Measurements from ENCODE around the gene TRAPPC6A. TPM values are rescaled to one million over a fixed set of nuclear protein-coding genes. Genes with fewer than 3 reads are reported as not detected.

TRAPPC6A gene
- total and polyA plus RNA-seq, 4 donors = 14.0 to 38.4 (median 26.2) TPM

DNA sequence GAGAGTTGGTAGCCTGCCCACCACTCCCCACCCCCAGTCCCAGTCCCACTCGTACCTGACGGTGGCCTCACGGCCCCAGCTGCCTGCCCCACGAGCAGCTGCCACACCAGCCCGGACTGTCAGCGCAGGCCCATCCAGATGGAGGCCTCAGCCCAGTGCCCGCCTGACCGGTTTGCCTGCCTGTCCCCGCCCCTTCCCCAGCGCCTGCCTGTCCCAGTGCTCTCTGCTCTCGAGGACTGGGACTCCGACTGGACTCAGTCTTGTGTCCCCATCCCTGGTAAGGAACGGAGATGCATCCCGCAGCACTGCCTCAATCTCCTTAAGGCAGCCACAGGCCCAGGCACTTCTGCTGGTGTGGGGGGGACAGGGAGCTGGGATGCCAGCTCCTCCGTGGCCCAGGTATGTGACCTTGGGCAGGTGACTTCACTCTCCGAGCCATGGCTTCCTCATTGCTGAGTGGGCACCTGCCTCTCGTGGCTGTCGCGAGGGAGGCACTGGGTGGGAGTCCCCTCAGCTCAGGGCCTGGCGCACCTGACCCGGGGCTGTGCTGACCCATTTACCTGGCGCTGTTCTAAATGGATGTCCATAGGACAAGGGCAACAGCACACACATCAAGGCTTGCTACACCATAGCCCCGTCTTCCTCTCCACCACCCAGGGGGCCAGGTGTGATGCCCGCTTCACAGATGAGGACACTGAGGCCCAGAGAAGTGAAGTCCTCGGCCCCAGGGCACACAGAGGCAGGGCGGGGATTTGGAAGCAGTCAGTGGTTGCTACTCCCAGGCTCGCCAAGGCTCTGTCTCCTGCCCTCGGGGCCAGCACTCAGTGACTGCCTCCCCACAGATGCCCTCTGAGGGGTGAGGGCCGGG lies 16.9 kb downstream of the TRAPPC6A start, which contains the start of gene NKPD1:
TSS of gene NKPD1 (minus strand) at position 113 of the 868 bp plus-strand sequence. CDS start 832 bp downstream, outside the sequence.
- WGBS, 2 donors = 47 to 63% methylated on average over 29 of the region's 29 CpGs
- no peaks in the 10 kb centered on the region for H3K9me3 ChIP-seq (ENCODE audit: control insufficient read depth in 4 of 4, insufficient read depth in 3 of 4, low read length in 3 of 4)
- H3K27ac ChIP-seq (ENCODE audit: low read depth in 1 of 2, low read length in 1 of 2) = no peak within 1 kb of the TSS
- ATAC-seq (ENCODE audit: insufficient read depth, low FRiP score) (no peak), DNase-seq (peak in 2 of 3 donors; percentile 42 to 61)
- no peak for TF ChIP-seq CTCF (IDR thresholded peaks at IDR 0.05; ENCODE audit: control extremely low read depth, extremely low read depth)
- H3K4me3 ChIP-seq = no peak within 1 kb of the TSS
- H3K36me3 ChIP-seq (ENCODE audit: control insufficient read depth in 4 of 4, insufficient read depth in 4 of 4, low read length in 4 of 4) = no peaks in the 10 kb centered on the region
- peaks cover 0 to 2% (median 0%) of the 10 kb centered on the region in 3 donors for H3K27me3 ChIP-seq (ENCODE audit: control insufficient read depth in 3 of 3, insufficient read depth in 3 of 3, low read length in 2 of 3)
- no peak within 1 kb of the TSS for H3K9ac ChIP-seq (ENCODE audit: insufficient read depth in 1 of 2, low read length in 2 of 2)
- H3K4me1 ChIP-seq (ENCODE audit: control insufficient read depth in 5 of 5, insufficient read depth in 5 of 5, low read length in 5 of 5) = peaks cover 0 to 9% (median 0%) of the 10 kb centered on the region in 5 donors

- Histone ChIP-seq H3K4me1 (ENCODE audit: control insufficient read depth in 5 of 5, insufficient read depth in 5 of 5, low read length in 5 of 5) (peaks cover 0 to 8% (median 0%) of the 10 kb centered on the region in 5 donors), H3K9ac (ENCODE audit: insufficient read depth in 1 of 2, low read length in 2 of 2) (no peak overlapping the region), H3K36me3 (ENCODE audit: control insufficient read depth in 4 of 4, insufficient read depth in 4 of 4, low read length in 4 of 4) (no peaks in the 10 kb centered on the region), H3K27ac (ENCODE audit: low read depth in 1 of 2, low read length in 1 of 2) (no peak overlapping the region), H3K27me3 (ENCODE audit: control insufficient read depth in 3 of 3, insufficient read depth in 3 of 3, low read length in 2 of 3) (peaks cover 0 to 2% (median 0%) of the 10 kb centered on the region in 3 donors), H3K4me3 (no peak overlapping the region), H3K9me3 (ENCODE audit: control insufficient read depth in 4 of 4, insufficient read depth in 3 of 4, low read length in 3 of 4) (no peaks in the 10 kb centered on the region)
- ATAC-seq (ENCODE audit: insufficient read depth, low FRiP score) = no peak
- no peak for TF ChIP-seq CTCF (IDR thresholded peaks at IDR 0.05; ENCODE audit: control extremely low read depth, extremely low read depth)
- DNase-seq = no peak
- 87 to 93% methylated on average over 10 of the region's 10 CpGs for WGBS, 2 donors
Measured at GRCh38 chr19:45159971-45160324, 18.1 kb downstream of the TRAPPC6A start.

DNA sequence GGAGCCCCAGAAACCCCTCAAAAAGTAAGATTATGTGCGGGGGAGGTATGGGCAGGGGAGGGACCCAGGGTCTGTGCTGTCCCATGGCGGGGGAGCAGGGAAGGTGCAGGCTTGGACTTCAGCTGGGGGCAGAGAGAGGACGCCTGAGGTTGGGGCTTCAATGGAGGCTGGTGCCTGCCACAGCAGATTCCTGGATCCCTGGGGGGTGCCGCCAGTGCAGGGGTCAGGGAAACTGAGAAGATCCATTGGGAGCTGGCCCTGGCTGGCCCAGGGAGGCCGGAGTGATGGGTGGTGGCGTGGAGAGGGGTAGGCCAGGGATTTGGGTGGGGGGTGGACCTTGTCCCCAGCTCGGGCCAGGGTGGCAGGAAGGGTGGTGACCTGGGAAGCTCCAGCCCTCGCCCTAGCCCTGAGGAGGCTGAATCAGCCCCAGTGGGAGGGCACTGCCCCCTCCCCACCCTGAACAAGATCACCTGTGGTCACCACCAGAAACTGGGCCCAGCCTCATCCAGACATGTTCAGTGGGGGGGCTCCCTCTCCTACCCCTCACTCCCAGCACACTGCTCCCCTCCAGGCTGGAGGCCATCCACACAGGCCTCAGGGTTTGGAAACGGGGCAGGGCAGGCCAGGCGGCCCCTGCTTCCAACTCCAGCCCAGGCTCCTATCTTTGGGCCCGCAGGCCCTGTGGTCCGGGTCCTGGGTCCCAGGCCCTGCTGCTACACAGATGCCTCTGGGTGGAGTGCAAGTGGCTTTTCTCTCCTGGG lies 18.6 kb downstream of the TRAPPC6A start:
- ATAC-seq (ENCODE audit: insufficient read depth, low FRiP score) (no peak), DNase-seq (no peak)
- Histone ChIP-seq H3K9me3 (ENCODE audit: control insufficient read depth in 4 of 4, insufficient read depth in 3 of 4, low read length in 3 of 4) (no peaks in the 10 kb centered on the region), H3K27ac (ENCODE audit: low read depth in 1 of 2, low read length in 1 of 2) (no peak overlapping the region), H3K9ac (ENCODE audit: insufficient read depth in 1 of 2, low read length in 2 of 2) (no peak overlapping the region), H3K36me3 (ENCODE audit: control insufficient read depth in 4 of 4, insufficient read depth in 4 of 4, low read length in 4 of 4) (no peaks in the 10 kb centered on the region), H3K4me3 (no peak overlapping the region), H3K4me1 (ENCODE audit: control insufficient read depth in 5 of 5, insufficient read depth in 5 of 5, low read length in 5 of 5) (peaks cover 0 to 2% (median 0%) of the 10 kb centered on the region in 5 donors), H3K27me3 (ENCODE audit: control insufficient read depth in 3 of 3, insufficient read depth in 3 of 3, low read length in 2 of 3) (peaks cover 0 to 4% (median 2%) of the 10 kb centered on the region in 3 donors)
- 83 to 87% methylated on average over 12 of the region's 12 CpGs for WGBS, 2 donors
- no peak for TF ChIP-seq CTCF (IDR thresholded peaks at IDR 0.05; ENCODE audit: control extremely low read depth, extremely low read depth)
